NAMALWA (cell line): ENCODE results near the gene DCTN1.

Experiments
- DNase-seq: peaks from one replicate; pipeline ENCODE4 v3.0.0-alpha.2; 2015; ENCODE audit warnings: low spot score

DCTN1 gene

DNA sequence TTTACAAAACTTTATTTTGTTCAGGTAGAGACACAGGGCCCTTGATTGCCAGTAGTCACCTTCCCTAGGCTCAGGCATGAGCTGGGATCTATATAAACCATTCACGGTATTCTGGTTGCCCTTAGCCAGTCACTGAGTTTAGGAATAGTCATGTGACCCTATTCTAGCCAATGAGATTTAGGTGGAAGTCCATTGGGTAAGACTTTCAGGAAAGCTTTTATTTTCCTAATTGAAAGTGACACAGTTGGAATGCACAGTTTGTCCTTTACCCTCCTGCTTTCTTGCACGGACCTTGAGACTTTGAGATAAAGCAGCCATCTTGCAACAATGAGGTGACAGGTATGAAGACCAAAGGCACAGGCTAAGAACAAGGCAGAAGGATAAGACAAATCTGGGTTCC is 58.4 kb downstream of the DCTN1 start:
- DNase-seq = no peak

DNA sequence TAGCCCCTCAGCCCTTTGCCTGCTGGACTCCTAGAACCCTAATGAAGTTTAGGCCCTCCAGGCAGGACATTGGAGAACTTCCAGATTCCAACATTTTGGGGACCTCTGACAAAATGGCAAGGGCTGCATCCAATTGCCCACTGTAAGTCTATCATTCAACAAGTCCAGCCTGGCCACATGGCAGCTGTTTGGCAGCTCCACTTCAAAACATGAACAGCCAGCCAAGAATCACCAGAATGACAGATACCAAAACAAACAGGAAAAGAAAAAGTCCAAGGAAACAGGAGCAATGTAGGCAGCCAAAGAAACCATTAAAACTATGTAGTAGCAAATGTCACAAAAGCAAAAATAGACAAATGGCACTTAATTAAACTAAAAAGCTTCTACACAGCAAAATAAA is 62.4 kb downstream of the DCTN1 start:
- no peak for DNase-seq

DNA sequence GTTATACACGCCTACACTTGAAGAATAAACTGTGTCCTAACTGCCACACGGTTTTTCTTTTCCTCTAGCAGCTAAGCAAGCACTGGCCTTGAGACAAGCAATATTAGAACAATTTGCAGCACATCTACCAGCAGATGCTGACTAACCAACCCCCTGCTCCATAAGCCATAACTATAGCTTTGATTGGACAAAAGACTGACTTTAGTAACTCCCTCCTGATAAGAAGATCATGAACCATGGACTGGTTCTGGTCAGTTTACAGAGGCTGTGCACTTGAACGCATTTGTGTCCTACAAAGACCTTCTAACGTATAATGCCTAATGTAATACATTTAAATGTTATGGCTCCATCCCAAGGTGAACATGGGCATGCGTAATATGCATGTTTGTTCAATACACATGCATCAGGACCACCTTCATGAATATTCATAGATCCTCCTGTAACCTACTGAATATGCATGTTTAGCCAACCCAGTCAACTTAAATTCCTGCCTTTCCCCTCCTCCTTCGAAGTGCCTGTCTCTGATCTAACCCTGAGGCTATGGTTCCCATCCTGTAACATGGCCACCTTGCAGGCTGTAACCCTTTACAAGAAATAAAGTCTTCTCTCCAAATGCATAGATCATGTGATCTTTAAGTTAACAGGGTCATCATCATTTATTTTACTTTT is 63.4 kb downstream of the DCTN1 start:
- DNase-seq = peak; percentile 8

DNA sequence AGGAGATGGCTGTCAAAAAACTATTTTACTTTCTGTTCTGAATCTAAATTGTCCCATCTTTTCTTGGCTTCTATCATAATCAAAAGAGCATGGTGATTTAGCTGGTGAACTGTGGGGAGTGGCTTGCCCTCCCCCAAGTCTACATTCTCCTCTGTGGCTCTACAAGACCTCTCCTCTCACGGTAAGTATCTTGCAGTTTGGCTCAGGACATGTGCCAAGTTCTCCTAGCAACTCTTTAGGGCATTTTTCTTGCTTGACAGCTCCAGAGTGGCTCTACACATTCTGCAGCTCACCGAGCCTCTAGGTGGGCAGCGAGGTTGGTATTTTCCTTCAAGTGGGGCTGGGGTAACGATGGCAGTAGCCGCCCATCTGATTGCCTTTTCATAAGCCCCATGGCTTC is 66.0 kb downstream of the DCTN1 start:
- no peak for DNase-seq

DNA sequence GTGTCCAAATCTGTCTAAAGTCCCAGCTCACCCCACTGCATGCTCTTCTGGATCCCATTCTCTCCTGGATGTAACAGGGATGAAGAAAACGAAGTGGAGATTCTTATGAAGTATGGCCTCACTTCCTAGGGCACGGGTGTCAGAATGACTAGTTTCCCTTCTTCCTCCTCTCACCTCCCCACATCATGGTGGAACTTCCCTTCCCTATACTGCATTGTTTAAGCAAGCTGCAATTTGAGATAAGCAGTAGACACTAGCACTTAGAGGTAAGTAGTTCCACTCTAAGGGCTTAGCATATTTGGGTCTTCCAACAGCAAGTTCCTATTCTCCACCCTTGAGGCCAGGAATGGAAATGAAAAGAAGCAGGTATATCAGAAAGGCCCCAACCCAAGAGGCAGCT is 66.6 kb downstream of the DCTN1 start:
- no peak for DNase-seq

DNA sequence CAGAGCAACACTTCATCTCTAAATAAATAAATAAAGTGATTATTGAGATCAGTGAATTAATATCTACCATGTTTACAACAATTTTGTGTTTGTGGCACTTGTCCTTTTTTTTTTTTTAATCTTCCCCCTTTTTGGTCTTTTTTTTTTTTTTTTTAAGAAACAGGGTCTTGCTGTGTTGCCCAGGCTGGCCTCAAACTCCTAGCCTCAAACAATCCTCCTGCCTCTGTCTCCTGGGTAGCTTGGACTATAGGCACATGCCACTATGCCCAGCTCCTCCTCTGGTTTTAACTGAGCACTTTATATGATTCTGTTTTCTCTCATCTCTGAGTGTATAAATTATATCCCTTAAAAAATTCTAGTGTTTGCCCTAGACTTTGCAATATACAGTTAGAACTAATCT is 67.2 kb downstream of the DCTN1 start:
- DNase-seq = no peak
